Measurements from ENCODE around the gene ZBED5. TPM values are rescaled to one million over a fixed set of nuclear protein-coding genes. Genes with fewer than 3 reads are reported as not detected.

The ZBED5 gene
- total and polyA plus RNA-seq, 9 of the 15 experiments (the other 6 are each of a cell fraction or from before 2014, with no cell fraction given): 12.4 to 70.7 (median 26.8) TPM

- TF ChIP-seq JUND (IDR thresholded peaks at IDR 0.05; ENCODE audit: borderline replicate concordance, low read depth, low read length) (no peak), JUND (tag; IDR thresholded peaks at IDR 0.05; ENCODE audit: borderline replicate concordance, low read depth, low read length) (0 out of 3 replicates have a peak, but pooled peaks have one; percentile 5), SMARCC2 (IDR thresholded peaks at IDR 0.05; ENCODE audit: low read depth) (no peak), MAFK (IDR thresholded peaks at IDR 0.05; ENCODE audit: low read length) (no peak), RAD21 (CRISPR knock-in tag; conservative IDR thresholded peaks at IDR 0.05 in 1 of 2, IDR thresholded peaks at IDR 0.05 in 1 of 2) (no peak), KDM1A (IDR thresholded peaks at IDR 0.05) (no peak; a peak in 1 of 4 replicates), SIN3A (IDR thresholded peaks at IDR 0.05; ENCODE audit: borderline replicate concordance in 2 of 2, control insufficient read depth in 1 of 2, low read depth in 2 of 2, low read length in 2 of 2) (no peak), SLC30A9 (CRISPR knock-in tag; IDR thresholded peaks at IDR 0.05) (no peak), CHD1 (IDR thresholded peaks at IDR 0.05; ENCODE audit: low read length) (peak; percentile 22), ZBTB9 (CRISPR knock-in tag; IDR thresholded peaks at IDR 0.05) (0 out of 2 replicates have a peak, but pooled peaks have one; percentile 59), NFYB (IDR thresholded peaks at IDR 0.05; ENCODE audit: extremely low read depth, insufficient read length) (no peak), ZBTB40 (IDR thresholded peaks at IDR 0.05) (0 out of 2 replicates have a peak, but pooled peaks have one; percentile 42), ZBTB40 (CRISPR knock-in tag; IDR thresholded peaks at IDR 0.05) (no peak)
These were observed 469 bp downstream of the ZBED5 start (continued) for GRCh38 chr11:10857459-10857708.
